ENCODE results near the gene IGSF8.
A peak's percentile ranks its signal among the peaks of the same experiment; 100 is the strongest.
"Not testable (repeated sequence)": the region's sequence is repeated elsewhere in the genome, so short reads cannot be mapped to it uniquely, and the experiment has no call there.

The IGSF8 gene

DNA sequence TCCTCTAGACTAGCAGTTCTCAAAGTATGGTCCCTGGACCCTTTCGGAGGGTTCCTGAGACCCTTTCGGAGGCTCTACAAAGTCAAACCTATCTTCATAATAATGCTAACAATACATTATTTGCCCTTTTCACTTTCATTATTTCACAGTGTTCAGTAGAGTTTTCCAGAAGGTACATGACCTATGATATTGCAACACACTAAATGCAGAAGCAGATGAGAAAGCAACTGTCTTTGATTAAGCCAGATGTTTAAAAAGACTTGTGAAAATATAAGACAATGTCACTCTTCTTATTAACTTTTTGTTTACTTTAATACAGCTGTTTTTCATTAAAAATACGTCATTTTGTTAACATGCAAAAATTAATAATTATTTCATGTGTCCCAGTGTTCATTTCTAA, 34.3 kb downstream of the IGSF8 start:
- DNase-seq = no peak

GRCh38 chr1:160063176-160063575, 35.2 kb downstream of the IGSF8 start:
- DNase-seq = no peak

DNA sequence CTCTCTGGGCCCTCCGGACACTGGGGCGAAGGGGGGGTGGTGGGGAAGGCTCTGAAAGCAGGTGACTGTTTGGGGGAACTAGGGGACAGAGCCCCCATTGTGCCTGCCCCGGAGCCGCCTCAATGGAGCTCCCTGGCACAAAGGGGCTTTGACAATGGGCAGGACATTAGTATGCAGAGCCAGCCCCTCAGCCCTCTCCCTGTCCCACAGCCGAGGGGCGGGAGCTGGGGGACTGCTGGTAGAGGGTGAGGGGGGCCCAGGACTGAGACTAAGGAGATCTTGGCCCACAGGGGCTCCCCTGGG, 36.2 kb downstream of the IGSF8 start:
- no peak for DNase-seq

DNA sequence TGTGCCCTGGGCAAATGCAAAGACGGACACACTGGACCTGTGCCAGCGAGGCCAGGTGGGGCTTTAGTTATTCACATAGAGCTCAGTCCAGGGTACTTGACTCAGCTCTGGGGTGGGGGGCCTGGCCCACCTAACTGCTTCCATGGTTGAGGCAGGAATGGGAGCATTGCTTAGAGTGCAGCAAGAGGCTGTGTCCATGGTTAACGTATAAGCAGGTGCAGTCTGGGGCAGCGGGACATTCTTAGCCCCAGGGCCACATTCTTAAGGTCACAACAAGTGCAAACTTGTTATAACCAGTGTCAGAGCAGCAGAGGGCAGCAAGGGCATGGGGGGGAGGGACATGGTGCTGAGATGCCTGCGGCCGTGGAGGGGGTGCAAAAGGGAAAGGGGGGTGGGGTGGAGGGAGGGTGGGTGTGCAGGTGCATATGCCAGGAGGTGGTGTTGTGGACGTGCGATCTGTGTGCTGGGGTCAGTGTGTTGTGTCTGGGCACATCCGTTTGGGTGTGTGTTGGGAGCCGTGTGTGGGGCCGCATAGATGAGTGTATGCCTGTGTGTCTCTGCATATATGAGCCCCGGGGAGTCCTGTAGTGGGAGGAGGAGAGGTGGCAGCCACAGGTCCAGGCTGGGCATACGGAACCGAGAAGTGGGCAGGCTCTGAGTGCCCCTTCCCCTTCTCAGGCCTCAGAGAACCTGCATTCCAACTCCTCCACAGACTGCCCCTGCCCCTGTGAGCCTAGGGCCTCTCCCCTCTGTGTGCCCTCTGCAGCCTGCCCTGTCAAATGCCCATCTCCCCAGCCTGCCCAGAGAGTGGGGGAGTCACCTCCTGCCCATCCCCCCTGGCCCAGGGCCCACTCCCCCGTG, 36.8 kb downstream of the IGSF8 start:
- no peak for DNase-seq

- DNase-seq = peak; percentile 15
Observed at GRCh38 chr1:160058087-160058486, 40.3 kb downstream of the IGSF8 start.

GRCh38 chr1:160056648-160057169, 41.7 kb downstream of the IGSF8 start:
- DNase-seq = no peak

GRCh38 chr1:160053548-160054365, 44.7 kb downstream of the IGSF8 start:
- DNase-seq = no peak

- DNase-seq = no peak
Observed at GRCh38 chr1:160052936-160053335, 45.5 kb downstream of the IGSF8 start.

DNA sequence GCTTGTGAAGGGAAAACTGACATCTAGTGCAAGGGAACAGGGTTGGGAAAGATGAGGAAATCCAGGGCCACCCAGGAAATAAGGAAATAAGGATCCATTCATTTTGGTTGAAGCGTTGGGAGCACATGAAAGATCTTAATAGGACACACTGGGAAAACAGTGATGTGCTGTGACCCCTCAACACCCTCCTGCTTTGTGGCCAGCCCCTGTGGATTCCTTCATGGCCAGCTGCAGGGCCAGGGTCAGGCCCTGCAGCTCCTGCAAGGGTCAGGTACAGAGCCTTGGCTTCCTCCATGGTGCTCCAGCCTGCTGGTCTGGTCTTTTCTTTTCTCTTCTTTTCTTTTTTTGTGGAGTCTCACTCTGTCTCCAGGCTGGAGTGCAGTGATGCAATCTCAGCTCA, 47.8 kb downstream of the IGSF8 start:
- DNase-seq = no peak

GRCh38 chr1:160050182-160050581, 48.2 kb downstream of the IGSF8 start:
- DNase-seq = not testable (repeated sequence)

GRCh38 chr1:160049101-160049500, 49.3 kb downstream of the IGSF8 start:
- no peak for DNase-seq

GRCh38 chr1:160048335-160048734, 50.1 kb downstream of the IGSF8 start:
- DNase-seq = no peak

- DNase-seq = no peak
Observed at GRCh38 chr1:160047111-160047991, 51.1 kb downstream of the IGSF8 start.

- DNase-seq = peak; percentile 47
Observed at GRCh38 chr1:160046494-160047110, 51.8 kb downstream of the IGSF8 start.

GRCh38 chr1:160045653-160046052, 52.8 kb downstream of the IGSF8 start:
- no peak for DNase-seq

- DNase-seq = no peak
Observed at GRCh38 chr1:160043543-160043942, 54.9 kb downstream of the IGSF8 start.
